ENCODE data around the gene WNT3. TPM values are rescaled to one million over a fixed set of nuclear protein-coding genes. Genes with fewer than 3 reads are reported as not detected.
"Not testable (repeated sequence)": the region's sequence is repeated elsewhere in the genome, so short reads cannot be mapped to it uniquely, and the experiment has no call there.

WNT3 gene
- total RNA-seq, 1 experiment from 2014 or later = 5.3 TPM

DNA sequence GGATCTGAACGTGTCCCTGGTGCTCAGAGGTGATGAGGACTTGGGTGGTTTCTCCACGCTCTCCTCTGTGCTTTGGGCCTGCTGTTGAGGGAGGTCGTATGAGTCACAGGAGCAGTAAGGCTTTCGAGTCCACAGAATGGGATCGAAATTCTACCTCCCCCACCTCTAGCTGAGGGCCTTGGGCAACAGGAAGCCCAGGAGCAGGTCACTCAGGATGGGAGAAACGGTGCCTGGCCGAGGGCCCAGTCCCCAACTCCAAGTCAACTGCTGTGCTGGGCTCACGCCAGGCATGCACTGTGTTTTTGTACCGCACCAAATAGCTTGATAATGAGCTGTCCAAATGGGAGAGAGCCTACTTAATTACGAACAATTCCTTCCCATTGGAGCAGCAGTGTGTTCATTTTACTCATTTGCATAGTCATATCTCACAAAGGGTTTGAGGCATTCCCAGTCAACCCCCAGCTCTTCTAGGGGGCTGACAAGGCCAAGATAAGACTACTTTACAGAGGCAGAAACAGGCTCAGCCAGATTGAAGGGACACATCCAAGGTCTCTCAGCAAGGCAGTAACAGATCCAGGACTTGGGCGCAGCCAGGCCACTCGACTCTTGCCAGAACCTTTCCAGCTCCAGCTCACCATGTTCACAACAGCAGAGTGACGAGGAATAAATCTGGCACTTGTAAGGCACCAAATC lies 53.6 kb downstream of the WNT3 start:
- DNase-seq (ENCODE audit: low spot score) = peak; percentile 94

DNA sequence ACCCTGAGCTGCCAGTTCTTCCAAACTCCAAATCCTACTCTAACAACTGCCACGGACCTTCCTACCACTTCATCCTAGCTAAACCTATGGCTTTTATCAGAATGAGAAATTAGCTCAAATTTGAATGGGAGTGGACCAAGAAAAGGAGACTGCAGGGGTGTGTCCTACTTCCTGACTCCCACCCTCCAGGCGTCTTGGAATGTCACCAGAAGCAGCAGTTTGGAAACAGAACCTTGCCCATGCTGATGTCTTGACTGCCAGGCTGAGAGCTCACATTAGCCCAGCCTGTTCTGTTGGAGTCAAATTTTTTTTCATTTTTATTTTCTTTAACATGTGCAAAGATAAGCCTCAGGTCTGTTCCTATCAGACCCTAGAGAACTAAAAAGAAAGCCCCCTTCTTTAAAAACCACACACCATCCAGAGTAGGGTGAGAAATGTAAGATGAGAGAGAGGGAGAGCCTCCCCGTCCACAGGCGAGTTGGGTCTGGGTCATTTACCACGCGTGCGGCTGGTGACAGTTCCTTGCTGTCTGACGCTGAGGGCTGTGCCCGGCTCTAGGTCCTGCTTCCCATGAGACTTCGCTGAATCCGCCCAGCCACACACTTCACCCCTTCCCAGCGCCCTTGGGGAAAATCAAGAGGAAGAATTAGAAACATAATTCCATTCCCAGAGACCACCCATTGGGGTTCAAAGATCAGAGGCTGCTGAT lies 54.3 kb downstream of the WNT3 start:
- DNase-seq (ENCODE audit: low spot score) = peak; percentile 13

DNA sequence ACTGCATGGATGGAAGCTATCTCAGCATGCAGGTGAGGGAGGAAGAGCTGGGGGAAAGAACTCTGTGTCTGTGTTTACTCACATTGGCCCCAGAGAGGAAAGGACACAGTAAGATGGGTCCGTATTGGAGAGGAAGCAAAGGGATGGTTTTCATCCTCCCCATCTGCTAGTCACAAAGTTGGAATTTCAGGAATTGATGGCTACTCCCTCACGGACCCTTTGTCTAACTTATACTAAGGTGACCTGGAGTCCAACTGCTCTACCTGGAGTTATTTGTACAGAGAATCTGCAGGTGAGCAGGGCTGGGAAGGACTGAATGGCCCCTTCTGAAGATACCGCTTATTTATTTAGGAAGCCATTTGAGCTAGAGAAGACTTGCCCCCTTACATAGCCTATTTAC lies 55.1 kb downstream of the WNT3 start:
- DNase-seq (ENCODE audit: low spot score) = peak; percentile 26

DNA sequence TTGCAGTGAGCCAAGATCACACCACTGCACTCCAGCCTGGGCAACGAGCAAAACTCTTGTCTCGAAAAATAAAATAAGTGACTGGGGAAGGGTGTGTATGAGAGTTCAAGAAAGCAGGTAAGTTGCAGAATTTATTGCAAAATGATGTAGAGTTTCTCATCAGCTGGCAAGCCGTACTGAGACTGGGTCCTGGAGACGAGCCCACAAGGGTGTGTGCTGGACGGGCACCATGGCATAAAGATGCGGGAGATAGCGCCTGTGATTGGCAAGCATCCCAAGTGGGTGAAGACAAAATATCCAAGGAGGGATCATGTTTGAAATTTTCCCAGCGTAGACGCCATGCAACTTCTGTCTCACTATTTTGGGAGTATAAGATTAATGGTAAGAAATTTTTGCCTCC lies 59.4 kb downstream of the WNT3 start:
- DNase-seq (ENCODE audit: low spot score) = no peak

DNA sequence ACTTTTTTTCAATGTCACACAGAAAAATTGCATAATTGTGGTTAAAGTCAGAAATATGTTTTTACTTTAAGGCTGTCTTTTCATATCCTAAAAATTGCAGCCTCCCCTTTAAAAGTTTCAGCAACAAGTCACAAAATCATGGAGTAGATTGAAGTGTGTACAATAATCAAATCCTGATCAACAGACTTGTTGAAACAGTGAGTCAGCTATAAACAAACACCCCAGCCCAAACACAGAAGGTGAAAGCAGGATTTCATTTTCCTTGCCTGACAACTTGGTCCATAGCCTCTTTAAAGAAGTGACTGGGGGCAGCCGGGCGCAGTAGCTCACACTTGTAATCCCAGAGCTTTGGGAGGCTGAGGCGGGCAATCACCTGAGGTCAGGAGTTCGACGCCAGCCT lies 59.9 kb downstream of the WNT3 start:
- DNase-seq (ENCODE audit: low spot score) = no peak

DNA sequence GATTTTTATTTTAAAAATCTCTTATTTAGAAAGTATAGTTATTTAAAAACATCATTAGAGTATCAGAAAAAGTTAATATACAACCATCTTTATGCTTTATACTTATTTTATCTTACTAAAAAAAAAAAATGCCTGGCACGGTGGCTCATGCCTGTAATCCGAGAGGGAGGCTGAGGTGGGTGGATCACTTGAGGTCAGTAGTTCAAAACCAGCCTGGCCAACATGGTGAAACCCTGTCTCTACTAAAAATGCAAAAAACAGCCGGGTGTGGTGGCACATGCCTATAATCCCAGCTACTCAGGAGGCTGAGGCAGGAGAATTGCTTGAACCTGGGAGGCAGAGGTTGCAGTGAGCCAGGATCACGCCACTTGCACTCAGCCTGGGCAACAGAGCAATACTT lies 60.9 kb downstream of the WNT3 start:
- DNase-seq (ENCODE audit: low spot score) = not testable (repeated sequence)

DNA sequence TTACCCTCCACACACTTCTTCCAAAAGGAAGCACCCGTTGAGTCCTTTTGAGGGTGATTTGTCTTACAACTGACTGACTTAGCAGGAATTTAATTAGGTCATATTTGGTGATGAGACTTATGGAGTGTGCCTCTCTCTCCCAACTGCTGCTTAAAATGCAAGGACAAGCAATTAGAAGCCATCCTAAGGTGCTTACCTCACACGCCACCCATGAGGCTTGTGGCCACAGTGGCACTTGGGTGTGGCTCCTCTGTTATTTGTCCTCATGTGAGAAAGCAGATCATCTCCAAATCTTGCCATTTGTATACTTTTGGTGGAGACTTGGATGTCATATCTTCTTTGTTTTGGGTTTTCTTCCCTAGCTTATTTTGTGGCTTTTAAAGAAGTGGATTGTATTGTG lies 61.6 kb downstream of the WNT3 start:
- DNase-seq (ENCODE audit: low spot score) = no peak

DNA sequence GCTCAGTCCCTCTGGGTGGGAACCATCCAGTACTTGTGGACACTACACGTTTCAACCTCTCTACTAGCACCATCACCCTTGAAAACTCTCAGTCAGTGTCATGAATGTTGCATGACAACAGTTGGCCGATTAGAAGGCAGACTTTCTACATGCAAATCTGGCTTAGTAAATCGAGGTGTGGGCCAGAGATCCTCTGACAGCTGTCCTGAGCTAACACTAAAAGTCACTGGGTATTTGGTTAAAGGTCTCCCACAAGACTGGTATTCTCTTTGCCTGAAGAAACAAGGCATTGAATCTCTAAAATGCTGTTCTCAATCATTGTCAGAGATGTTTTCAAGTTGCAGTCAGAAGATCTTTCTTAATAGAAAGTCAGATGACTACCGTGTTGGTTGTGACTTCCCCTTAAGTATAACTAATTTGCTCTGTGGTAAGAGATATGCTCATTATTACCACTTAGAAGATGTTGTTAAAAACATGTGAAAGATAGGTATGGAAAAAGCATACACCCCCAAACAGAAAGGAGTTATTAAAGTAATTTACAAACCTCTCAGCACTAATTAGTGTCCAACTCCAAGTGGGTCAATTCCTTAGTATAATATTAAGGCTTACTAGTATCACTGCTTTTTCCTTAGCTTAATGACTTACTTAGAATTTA lies 62.3 kb downstream of the WNT3 start:
- no peak for DNase-seq (ENCODE audit: low spot score)

DNA sequence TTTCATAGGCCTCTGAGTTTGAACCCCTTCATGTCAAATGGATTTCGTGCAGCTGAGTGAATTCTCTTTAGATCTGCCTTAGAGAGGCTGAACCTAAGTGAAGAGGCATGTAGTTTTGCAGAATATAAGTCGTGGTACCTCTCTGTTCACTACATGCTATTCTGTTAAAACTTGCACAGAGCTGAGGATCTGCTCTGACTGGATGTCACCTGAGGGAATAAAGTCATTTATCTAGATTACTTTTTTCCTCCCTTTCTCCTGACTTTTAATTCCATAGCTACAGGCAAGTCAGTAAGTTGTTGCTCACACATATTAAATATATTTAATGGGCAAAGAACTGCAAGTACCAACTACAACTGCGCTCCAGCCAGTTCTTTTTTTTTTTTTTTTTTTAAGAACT lies 64.7 kb downstream of the WNT3 start:
- DNase-seq (ENCODE audit: low spot score) = no peak

DNA sequence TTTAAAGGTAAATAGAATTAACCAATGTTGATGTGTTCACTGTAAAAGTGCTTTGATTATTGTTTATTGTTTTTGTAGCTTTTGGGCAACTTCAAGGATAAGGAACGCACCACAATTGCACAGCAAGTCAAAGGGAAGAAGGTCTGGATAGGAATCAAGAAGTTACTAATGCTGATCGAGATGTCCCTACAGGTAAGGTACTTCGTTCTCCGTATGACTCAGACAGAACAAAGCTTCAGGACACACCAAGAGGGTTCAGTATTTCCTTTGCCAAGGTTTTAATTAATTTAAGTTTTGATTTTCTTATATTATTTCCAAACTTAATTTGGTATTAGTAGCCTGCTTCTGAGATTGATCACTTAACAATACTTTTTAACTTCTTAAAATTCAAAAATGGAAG lies 67.1 kb downstream of the WNT3 start:
- DNase-seq (ENCODE audit: low spot score) = no peak

DNA sequence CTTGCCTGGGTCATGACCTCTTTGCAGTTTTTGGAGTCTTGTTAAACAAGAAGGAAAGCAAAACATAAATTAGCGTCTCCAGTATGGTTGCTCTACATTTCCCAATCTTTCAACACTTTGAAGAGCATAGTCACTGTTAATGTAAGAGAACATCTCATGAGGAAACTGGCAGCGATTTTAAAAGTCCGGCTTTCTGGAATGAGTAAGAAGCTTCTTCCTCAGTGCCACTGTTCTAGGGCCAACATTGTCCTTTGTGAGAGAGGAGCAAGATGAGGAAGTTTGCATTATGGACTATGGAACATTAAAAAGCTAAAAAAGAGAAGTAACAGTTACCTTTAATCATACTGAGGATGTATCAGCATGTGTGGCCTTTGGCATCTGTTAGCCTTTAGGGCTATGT lies 73.1 kb downstream of the WNT3 start:
- DNase-seq (ENCODE audit: low spot score) = no peak

DNA sequence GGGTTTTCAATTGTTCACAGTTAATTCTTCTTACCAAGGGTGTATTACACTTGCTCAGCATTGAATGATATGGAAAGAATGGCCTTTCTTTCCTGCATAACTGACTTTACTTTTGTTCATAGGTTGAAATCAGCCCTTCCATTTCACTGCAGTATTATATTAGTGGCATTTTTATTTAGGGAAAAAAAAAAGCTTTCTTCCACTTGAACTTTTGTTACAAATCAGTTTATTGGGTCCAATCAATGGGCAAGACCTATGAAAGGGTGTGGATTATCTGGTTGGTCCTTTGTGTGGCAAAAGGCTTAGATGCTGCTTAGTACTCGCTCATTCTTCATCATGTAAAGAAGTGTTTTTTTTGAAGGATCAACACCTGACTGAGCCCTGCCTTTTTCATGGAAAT lies 74.1 kb downstream of the WNT3 start:
- DNase-seq (ENCODE audit: low spot score) = no peak

DNA sequence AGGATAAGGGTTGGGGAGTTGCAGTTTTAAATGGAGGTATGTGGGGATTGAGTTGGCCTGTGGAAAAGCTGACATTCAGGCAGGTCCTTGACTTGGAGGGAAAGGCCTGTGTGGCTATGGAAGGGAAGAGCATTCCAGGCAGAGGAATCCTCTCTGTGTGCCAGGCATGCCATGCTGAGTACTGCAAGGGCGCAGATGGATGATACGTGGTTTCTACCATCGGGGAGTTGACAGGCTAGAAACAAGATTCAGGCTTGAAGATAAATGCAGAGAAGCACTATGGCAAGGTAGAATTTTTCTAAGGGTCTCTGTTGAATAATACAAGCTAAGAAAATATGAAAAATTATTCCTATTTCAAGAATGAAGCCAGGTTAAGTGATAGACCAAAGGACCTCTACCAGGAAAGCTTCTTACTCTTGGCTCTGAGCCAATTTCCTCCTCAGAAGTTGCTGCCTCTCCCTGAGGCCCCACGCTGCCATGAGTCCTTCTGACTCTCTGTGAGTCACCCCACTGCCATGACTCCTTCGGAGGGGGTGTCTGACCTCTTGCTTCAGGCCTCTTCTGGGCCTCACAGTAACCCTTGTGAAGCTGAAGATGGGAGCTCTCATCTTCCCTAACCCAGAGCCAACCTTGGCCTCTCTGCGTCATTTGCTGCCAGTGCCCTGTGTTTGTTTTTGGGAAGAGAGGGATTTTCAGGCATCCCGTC lies 75.8 kb downstream of the WNT3 start:
- DNase-seq (ENCODE audit: low spot score) = peak; percentile 88

DNA sequence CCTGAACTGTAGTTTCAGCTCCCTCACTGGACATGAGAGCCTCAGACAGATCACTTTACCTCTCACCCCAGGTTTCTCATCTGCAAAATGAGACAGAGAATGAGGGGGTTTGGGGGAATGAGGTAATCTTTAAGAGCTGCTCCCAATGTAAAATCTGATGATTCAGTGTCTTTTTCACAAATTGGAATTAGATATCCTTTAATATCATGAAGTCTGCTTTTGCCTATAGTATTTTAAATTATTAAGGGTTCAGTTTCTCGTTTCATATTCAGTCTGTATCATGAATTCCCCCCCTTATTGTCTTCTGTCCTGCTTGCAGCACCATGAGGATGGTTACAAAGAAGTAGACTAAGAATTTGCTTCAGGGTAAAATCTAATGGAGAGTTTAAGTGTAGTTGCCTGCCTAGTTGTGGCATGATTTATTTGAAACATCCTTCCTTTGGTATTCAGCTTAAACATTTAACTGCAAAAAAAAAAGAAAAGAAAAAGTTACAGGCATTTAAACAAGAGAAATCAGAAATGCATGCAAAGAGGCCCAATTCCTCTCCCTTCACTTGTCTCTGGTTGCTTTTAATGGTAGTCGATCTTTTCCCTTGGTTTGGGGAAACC lies 77.3 kb downstream of the WNT3 start:
- no peak for DNase-seq (ENCODE audit: low spot score)

DNA sequence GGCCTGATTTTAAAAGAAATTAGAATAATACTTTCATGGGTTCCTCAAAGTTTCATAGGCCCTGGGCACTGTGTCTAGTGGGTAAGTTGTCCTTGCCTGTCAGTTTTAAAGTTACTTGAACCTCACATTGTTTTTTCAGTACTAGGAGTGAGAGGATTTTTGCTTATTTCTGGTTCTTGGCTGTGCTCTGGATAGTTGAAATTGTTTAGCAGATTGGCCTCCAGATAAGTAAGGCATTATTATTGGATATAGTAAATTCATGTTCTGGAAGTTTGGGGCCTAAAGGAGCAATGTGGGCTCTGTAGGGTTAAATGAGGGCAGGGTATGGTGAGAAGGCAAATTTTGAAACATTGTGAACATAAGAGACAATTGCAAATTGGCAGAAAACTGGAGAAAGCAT lies 78.5 kb downstream of the WNT3 start:
- DNase-seq (ENCODE audit: low spot score) = no peak

DNA sequence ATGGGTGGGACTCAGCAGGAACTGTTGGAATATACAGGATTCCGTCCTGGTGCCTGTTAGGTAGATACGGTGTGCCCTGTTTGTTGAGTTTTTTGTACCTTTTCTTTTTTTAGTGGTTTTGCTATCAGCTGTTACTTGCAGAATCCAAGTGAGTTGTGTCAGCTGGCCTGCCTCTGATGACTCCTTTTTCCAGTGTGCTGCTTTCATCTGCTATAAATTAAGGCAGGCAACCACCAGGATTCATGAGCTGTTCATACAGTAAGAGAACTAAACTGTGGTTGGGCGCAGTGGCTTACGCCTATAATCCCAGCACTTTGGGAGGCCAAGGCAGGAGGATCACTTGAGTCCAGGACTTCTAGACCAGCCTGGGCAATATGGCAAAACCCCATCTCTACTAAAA lies 79.9 kb downstream of the WNT3 start:
- DNase-seq (ENCODE audit: low spot score) = no peak

DNA sequence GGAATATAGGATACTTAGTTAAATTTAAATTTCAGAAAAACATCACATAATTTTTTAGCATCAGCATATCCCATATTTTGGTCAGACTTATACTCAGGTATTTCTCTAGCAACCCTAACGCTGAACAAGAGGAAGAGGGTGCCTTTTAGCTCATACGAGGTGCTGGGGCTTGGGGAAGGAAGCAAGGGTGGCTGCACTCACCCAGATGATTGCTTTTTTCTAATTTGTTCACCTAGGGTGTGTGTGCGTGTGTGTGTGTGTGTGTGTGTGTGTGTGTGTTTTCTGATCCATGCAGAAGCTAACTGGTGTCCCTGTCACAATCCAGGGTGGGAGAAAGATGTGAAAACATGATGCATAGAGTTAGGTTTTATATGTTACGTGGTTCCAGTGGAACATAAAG lies 81.2 kb downstream of the WNT3 start:
- DNase-seq (ENCODE audit: low spot score) = no peak

DNA sequence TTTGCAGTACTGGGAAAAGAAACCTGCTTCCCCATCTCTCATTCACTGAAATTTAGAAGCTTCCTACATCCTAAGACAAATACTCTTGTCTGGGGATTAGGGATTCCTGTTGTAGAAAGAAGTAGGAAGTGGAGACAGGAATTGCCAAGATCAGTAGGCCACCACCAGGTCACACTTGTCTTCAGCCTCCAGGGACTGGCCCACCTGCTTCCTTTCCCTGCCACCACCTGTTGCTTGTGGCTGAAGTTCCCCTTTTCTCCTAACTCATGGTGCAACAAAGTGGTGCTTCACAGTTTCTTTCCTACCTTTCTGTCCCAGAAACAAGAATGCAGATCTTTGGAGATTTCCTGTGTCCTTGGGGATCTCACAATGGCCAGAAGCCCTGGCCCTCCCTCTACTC lies 82.4 kb downstream of the WNT3 start:
- no peak for DNase-seq (ENCODE audit: low spot score)

DNA sequence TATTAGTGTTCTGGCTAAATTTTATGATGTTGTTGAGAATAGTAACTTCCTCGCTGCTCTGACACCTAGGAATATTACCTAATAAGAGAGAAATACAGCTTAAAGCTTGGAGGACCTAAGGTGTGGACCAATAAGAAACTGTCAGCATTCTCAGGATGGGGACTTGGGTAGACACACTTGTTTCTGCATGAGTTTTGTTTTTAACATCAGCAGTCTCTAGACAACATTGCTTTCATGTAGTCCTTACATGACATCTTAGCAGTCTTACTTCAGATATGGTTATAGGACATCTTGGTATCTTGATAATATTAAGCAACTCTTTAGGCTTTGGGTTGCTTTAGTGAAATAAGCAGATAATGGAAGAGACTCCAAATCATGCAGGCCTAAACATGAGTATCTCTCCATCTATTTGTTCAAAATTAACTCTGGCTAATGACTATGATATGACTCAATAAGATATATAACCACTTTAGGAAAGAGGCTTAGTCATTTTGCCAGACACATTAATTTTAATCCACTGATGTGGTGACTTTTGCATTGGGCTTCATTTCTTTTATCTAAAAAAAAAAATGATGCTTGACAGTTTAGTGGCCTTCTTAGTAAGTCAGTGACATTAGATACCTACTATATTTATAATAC lies 84.5 kb downstream of the WNT3 start:
- peak; percentile 72 for DNase-seq (ENCODE audit: low spot score)

DNA sequence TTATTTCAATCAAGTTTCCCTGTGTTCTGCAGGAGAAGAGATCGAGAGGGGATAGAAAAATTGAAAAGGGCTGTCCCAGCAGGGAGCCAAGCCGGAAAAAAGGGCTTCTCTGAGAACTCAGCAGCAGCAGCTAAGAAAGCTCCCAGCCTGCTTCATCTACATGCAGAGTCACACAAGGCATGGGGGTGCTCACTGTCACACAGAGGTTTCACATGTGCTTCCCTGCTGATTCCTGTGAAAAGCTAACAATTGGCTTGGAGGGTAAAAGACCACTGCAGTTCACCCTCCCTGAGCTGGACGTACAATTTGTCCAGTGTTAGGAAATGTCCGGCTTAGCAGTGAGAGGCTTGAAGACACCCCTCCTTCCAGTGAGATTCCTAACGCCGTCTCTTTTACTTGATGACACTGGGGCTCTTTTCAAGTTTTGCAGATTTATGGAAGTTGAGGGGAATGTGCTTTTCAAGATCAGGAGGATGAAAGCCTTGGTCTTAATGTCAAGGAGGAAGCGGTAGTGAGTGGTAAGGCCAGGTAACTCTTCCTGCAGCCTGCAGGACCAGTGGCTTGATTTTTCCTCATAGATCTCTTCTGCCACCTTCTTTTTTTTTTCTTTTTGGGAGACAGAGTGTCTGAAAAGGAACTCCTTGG lies 85.6 kb downstream of the WNT3 start:
- no peak for DNase-seq (ENCODE audit: low spot score)

DNA sequence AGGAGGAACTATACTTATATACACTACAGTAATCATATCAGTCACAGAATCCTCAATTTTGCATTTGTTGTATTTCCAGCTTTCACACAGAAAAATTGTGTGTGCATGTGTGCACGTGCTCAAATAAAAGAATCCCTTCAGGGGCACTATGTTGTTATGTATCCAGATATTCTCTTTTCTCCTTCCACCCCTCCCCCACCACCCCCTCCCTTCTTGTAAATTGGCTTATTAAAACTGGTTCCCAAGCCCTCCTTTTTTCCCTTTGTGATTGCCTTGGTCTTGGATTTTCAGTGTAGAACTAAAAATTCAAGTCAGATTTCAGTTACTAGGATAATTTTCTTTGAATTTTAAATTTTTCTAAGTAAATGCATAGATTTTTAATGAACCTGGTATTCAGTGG lies 86.3 kb downstream of the WNT3 start:
- no peak for DNase-seq (ENCODE audit: low spot score)

Data from A172 (cell line).